ENCODE results near the gene OGFOD2.

Gene OGFOD2

DNA sequence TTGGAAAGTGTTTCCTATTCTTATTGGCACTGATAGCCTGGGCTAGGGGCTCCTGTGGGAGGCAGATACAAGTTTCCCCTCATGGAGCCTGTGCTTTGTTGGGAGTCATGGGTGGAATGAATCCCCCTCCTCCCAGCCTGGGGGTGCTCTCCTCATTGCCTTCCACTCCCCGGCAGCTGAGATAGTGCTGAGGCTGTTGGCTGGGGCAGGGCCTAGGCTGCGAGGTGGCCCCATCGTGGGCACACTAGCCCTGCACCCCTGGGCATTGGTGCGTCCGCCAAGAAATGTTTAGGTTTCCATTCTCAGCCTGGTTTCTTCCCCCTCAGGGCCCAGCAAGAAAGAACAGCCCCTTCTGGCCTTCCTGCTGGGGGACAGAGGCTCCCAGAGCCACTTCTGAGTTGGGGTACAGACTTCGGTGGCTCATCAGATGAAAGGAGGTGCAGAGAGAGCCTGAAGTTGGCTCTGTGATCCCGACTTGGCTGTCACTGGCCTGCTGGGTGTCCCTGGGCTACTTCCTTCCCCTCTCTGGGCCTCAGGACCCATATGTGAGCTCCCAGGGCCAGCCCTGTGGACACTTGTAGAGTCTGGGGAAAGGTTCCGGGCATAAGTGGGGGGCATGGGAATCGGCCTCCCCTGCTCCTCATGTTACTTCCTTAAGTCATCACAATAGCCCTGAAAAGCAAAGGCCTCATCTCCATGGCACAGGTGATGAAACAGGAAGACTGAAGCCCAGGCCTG is 2.8 kb downstream of the OGFOD2 start:
- no peak for DNase-seq

GRCh38 chr12:122978507-122978955 is 3.5 kb downstream of the OGFOD2 start:
- DNase-seq, result no peak

DNA sequence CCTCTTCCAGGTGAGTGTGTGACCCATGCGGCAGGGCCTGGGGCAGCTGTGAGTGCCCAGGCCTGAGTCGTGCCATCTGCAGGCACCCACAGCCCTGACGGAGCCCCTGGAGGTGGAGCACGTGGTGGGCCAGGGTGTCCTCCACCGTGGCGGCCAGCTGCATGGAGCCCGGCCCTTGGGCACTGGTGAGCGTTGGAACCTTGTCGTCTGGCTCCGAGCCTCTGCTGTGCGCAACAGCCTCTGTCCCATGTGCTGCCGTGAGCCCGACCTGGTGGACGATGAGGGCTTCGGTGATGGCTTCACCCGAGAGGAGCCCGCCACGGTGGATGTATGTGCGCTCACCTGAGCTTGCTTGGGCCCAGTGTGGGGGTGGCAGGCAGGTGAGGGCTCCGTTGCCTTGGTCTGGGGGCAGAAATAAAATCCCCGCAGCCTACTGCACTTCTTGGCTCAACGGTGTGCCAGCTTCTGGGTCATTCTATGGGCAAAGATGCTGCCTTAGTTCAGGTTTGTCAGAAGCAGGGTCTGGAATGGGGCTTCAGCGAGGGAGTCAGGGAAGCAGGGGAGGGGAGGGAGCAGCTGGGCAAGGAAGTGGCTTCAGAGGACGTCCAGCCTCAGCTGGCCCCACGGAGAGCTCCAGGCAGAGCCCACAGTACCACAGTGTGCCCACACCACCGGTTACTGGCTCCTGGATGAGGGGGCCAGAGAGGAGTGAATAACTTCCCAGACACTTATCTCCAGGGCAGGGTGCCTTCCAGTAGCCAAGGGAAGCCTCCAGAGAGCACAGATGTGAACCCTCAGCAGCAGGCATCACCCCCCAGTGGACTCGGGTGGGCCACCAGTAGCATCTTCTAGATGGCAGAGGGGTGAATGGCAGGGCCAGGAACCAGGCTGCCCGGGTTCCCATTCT is 4.2 kb downstream of the OGFOD2 start:
- DNase-seq, result no peak

DNA sequence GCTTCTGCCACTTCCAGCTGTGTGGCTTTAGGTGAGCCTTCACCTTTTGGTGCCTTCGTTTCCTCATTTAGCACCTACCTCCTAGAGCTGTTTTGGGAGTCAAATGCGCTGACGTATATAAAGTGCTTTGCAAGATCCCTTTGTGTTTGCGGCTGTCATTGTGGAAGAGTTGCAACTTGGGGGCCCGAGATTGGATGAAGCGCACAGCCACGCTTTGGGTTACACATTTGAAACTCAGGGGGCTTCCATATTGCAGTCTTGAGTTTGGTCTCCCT is 4.8 kb downstream of the OGFOD2 start:
- no peak for DNase-seq

- peak; percentile 50 to 60 for DNase-seq
Measured at GRCh38 chr12:122980183-122981035, 5.4 kb downstream of the OGFOD2 start, which contains the start of gene ARL6IP4. ARL6IP4 (plus strand) TSS chr12:122980681; CDS start chr12:122981140, 459 bp downstream.

DNA sequence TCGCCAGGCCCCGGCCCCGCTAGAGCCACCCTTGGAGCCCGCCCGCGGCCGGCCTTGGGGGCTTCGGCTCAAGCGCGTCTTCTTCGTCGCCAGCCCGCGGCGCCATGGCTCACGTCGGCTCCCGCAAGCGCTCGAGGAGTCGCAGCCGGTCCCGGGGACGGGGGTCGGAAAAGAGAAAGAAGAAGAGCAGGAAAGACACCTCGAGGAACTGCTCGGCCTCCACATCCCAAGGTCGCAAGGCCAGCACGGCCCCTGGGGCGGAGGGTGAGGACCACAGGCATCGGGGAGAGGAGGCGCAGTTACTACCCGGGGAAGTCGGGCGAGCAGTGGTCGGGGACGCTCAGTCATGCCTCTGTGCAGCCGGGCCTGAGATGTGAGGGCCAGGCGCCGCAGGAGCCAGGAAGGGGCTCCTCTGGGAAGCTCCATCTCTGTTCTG is 6.0 kb downstream of the OGFOD2 start:
- no peak for DNase-seq

DNA sequence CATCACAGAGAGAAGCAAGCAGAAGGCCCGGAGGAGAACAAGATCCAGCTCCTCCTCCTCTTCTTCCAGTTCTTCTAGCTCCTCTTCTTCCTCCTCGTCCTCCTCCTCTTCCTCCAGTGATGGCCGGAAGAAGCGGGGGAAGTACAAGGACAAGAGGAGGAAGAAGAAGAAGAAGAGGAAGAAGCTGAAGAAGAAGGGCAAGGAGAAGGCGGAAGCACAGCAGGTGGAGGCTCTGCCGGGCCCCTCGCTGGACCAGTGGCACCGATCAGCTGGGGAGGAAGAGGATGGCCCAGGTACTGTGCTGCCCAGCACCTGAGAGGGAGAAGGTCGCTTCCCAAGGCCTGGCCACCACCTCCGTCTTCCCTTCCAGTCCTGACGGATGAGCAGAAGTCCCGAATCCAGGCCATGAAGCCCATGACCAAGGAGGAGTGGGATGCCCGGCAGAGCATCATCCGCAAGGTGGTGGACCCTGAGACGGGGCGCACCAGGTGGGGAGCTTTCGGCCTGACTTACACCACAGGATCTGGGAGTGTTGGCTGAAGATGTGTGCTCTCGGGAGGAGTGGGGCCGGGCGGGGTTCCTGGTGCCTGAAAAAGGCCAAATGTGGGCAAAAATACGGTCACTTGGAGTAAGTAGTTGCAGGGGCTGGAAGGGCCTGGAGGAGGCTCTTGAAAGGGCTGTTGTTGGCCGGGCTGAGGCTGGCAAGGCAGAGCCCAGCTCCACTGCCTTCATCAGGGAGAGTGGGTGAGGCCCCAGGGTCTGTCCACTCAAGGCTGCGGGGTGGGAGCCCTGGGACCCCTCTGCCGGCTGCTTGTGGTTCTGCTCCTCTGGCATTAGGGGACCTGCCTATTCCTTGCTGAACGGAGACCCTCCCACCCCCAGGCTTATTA is 6.8 kb downstream of the OGFOD2 start:
- DNase-seq, result no peak

DNA sequence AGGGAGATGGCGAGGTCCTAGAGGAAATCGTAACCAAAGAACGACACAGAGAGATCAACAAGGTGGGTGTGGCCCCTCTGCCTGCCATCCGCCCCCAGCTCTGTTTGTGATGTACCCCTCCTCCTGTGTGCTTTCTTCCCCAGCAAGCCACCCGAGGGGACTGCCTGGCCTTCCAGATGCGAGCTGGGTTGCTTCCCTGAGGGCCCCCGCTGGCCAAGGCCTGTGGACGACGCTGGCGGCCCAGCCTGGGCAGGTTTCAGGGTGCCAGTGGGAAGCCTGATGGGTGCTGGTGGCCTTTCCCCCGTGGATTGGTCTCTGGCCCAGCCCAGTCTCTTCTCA is 7.4 kb downstream of the OGFOD2 start:
- no peak for DNase-seq

GRCh38 chr12:122982963-122983788 is 8.1 kb downstream of the OGFOD2 start:
- DNase-seq, result no peak

- no peak for DNase-seq
Measured at GRCh38 chr12:122983789-122984515, 8.9 kb downstream of the OGFOD2 start.

DNA sequence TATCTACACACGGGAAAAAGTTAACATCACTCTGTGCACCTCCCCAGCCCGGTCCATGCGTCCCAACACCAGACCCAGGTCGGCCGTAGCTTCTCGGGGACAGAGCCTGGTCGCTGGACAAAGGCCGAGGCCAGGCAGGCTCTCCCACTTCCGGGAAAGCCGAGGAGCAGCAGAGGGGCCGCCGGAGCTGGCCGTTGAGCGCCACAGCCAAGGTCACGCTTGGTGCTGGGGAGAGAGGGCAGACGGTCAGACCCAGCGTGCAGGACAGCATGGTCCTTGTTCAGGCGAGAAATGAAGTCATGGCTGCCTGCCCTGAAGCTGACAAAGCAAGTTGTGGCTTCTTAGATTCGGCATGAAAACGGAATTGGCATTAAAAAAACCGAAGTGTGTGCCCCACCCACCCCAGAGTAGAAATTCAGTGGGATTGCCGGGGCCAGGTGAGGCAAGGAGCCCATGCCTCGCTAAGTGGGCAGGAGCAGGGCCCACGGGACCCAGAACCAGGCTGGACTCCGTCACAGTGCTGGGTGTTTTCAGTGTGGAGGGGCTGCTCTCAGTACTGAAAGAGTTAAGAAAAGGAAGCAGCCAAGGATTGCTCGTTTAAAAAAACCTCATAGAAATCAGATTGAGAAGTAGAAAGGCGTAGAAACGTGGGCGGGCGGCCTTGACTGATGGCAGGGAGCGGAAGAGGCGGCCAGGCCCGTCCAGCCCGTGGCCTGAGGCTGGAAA is 9.7 kb downstream of the OGFOD2 start:
- no peak for DNase-seq

DNA sequence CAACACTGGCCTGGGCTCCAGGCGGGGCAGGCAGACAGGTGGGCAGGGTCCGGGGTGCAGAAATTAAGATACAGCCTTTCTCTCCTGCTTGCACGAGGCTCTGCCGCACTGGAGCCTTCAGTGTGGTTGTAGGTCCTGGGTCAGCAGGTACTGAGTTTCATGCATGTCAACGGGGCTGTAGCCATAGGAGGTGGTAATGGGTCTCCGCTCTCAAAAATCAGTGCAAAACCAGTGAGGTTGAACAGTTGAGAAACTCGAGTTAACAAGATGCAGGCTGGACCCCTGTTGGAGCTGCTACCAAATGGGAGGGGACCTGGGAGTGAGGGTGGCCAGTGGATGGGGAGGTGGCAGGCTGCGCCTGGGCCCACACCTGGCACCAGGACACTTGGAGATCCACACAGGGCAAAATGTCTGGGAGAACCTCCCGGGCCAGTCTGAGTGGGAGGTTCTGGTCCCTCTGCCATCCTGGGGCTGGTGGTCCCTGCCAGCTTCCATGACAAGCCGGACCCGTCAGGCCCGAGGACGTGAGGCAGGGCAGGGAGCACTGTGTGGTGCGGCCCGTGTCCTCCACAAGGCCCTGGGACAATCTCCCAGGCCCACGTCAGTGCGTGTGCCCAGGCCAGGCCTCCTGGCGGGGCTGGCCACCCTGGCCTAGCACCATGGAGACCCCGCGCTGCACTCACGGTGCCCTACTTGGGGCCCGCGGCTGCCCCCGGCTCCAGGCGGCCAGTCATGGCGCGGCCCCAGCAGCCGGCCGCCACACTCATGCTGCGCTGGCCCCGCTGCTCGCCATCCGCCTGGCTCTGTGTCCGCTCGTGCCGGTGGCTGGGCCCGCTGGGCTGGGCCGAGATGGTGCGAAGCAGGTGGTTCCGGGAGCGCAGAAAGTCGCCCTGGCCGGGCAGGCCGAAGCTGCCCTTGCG is 10.6 kb downstream of the OGFOD2 start:
- DNase-seq, result no peak

GRCh38 chr12:122986258-122986871 is 11.3 kb downstream of the OGFOD2 start:
- no peak for DNase-seq

DNA sequence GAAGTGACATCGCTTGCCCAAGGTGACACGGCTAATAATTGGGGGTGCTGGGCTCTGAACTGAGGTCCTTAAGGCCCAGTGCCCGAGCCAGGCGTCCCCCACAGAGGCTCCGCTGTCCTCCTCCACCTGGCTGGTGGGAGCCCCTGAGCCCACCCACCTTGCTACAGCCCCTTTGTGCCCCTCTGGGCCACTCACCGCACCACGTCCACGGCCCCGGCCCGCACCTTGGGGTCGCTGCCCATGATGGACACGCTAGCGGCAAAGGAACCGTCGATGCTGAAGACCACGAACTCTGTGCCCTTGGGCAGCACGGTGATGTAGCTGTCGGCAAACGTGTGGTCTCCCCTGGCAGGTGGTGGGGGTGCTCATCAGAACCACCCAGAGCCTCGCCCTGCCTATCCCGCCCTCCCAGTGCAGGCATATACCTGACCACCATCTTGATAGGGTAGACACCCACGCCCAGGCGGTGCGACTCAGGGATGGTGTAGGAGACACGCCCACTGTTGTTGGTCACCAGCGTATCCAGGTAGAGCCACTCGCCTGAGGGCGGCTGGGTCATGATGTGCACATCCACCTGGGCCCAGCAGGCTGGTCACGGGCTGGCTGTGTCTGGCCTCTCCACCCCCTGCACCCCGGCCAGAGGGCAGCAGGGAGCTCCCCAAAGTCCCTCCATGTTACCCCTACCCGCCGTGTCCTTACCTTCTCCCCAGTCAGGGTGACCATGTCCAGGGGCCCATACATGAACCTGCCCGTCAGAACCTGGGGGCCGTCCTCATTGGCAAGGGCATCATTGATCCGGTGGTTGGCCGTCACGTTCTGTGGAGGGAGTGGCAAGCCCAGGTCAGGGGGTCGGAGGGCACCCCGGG is 12.3 kb downstream of the OGFOD2 start:
- no peak for DNase-seq

DNA sequence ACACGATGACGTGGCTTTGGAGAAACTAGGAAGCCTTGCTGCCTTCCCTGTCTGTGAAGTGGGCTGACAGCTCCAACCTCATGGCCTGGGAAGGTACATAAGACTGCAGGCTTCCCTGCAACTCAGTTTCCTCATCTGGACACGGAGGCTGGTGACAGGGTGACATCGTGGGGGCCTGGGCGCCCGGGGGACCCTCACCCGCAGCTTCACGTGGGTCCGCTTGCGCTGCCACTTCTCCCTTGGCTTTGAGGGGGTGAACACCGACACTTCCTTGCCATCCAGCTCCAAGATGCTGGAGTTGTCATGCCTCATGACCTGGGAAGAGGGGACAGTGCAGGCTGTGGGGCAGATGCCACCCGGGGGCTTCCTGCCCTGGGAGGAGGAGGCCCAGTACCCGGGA is 13.0 kb downstream of the OGFOD2 start:
- DNase-seq, result no peak

- no peak for DNase-seq
Measured at GRCh38 chr12:122988612-122989212, 13.7 kb downstream of the OGFOD2 start.
